Caki2 (cell line): ENCODE results near the gene GRK2. TPM values are rescaled to one million over a fixed set of nuclear protein-coding genes. Genes with fewer than 3 reads are reported as not detected.
"Not testable (repeated sequence)": the region's sequence is repeated elsewhere in the genome, so short reads cannot be mapped to it uniquely, and the experiment has no call there.

Experiments
- DNase-seq: peaks from one replicate; pipeline ENCODE4 v3.0.0-alpha.2; 2015; ENCODE audit warnings: low read depth
- in situ Hi-C: cut with HindIII; loops from 2 replicates; pipeline ENCODE4 v1.10.0; 2016; ENCODE audit warnings: low sequenced_read_pairs, low pct_unique_long_range_greater_than_20kb, mixed read lengths
- total RNA-seq: library from RNA; depleted of rRNA; stranded (reverse); fragments of >200 nt; shearing (Covaris generic); gene quantifications from 2 replicates; pipeline ENCODE4 v1.2.3, GENCODE V29; 2014; ENCODE audit warnings: low replicate concordance; rRNA removed

GRK2 gene
- total RNA-seq, 1 experiment from 2014 or later, result 37.1 TPM

DNA sequence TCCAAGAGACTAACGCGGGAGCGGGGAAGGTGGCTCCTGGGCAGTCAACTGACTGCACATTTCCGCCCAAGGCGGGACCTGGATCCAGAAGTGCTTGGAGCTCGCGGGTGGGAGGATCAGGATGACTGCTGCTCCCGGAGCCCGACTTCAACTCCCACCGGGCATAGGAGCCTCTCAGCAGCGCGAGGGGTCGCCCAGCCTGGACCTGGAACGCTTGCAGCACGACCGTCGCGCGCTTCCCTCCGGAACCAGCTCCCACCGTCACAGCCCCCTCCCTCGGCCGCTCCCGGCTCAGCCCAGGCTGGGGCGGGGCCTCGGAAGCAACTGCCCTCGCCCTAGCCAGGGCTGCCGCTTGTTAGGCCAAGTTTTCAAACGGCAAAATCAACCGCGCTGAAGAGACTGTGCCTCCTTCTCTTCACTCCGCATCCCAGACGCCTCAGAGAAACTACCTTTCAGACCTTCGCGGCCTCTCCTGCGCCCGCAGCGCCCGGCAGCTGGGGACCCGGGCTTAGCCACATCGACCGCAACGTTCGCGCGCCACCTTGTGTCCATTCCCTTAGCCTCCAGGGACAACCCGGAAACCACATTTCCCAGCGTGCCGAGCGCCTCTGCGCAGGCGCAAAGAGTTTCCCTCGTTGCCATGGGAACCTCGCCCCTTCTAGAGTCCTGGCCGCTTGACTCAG, 51.1 kb downstream of the GRK2 start:
- DNase-seq, result peak; percentile 92
- in situ Hi-C loops, result no loop called here

DNA sequence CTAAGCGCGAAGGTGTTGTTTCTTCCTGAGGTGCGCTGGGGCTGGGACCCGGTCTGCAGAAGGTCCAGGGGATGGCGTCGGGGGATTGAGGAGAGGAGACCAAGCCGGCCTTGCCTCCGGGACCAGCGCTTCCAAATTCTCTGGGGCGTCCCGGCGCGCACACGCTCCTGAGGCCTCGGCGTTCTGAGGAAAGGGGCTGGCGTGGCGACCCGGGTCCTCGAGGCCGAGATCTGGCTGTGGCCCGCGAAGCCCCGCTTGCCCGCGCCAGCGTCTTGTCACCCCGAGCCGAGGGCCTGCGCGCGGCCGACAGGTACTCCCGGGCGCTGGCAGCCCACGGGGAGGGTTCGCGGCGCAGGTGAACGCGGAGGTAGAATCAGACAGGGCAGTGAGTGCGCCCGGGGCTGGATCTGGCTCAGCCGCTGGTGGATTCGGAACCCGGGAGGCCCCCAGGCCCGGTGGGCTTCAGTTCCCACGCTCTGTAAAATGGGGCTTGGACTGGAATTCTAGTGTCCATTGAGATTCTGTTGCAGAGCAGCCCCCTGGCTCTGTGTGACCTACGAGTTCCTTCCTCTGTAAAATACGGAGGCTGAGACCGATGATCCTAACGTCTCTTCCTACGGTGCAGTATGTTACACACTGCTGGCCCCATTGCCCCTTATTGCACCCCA, 51.7 kb downstream of the GRK2 start:
- in situ Hi-C loops, result no loop called here
- DNase-seq, result no peak

DNA sequence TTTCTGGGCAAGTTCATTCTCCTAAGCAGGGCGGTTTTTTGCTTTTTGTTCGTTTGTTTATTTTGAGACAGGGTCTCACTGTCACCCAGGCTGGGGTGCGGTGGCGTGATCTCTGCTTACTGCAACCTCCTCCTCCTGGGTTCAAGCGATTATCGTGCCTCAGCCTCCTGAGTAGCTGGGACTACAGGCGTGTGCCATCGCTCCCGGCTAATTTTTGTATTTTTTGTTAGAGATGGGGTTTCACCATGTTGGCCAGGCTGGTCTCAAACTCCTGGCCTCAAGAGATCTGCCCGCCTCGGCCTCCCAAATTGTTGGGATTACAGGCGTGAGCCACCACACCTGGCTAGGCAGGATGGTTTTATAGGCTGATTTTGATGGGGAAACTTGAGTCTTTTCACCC, 52.6 kb downstream of the GRK2 start:
- DNase-seq, in situ Hi-C loops: not testable (repeated sequence)

DNA sequence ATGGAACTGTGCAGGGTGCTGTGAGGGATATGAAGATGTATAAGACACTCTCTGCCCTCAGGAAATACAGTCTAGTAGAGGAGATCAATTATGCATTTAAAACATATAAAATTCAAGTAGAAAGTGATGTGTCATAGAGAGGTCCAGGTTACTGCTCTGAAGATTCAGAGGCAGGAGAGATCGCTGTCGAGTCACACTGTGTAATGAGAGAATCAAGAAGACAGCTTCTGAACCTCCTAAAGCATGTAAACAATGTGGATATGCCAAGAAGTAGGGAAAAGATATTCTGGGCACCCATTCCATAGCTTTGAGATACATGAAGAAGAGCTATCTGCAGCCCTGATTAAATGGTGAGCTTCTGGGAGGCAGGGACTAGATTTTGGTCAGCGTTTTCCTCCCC, 53.7 kb downstream of the GRK2 start:
- in situ Hi-C loops, result no loop called here
- no peak for DNase-seq

DNA sequence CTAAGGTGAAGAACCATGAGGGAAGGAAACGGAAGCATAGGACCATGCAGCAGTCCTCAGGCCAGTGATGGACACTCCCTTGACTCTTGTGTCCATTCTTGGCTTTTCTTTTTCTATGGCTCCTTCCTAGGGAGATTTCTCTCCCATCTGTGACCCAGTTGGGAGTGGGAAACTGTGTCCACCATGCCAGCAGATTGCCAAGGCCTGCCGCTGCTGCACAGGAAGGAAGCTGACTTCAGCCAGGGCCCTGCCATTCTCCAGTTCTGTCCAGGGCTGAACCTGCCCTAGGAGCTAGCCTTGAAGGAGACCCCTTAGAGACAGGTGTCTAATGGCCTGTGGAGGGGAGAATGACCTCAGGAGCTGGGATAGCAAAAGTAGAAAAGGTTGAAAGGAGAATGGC, 54.4 kb downstream of the GRK2 start:
- no peak for DNase-seq
- in situ Hi-C loops, result no loop called here

DNA sequence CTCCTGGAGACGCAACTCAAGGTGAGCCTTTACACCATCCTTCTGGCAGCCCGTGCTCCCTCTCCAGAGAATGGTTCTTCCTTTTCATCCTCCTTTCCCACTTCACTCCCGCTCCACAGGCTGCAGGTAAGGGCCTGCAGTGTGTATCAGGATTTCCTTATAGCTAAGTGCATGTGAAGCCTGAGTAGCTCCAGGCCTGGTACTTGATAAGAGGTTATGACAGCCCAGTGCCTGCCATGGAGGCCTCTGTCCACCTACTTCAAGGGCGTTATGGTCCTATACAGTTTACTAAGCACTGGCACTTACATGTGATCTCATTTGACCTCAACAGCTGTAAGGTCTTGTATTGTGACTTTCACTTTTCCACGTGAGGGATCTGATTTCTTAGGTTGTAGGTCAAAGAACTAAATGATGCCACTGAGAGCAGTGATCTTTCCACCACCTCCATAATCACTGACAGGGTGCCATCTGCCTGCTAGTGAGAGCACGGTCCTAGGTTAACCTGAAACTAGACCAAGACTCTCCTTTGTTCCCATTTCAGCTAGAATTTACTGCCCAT, 55.1 kb downstream of the GRK2 start:
- in situ Hi-C loops, result no loop called here
- DNase-seq, result no peak

DNA sequence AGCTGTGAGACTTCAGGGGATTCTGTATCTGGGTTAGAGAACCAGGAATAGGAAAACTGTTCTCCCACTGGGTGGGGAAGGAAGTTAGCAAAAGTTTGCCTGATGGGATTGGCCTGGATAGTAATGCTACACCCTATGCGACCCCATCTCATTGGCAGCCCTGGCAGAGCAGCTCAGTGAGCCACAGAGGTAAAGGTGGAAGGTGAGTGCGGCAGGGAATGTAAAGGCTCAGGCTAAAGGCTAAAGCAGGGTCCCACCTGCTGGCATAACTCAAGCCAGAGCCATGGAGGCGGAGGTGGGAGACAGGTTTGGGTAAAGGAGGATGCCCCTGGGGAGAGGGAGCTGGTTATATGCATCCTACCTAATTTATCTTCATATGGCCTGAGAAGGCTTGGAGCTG, 55.8 kb downstream of the GRK2 start:
- in situ Hi-C loops, result no loop called here
- no peak for DNase-seq

DNA sequence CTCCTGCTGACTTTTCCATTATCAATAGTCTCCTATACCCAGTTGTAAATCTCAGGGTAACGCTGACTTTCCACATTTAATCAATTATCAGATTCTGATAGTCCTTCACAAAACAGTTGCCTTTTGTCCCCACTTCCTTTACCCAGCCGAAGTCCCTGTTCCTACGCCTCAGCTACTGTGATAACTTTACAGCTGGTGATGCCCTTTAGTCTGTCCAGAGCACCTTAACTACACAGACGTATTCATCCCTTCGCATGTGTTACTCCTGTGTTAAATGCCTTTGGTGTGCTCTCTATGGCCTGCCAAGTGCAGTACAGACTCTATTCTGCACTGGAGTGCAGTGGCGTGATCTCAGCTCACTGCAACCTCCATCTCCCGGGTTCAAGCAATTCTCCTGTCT, 57.3 kb downstream of the GRK2 start:
- DNase-seq, result no peak
- in situ Hi-C loops, result no loop called here

DNA sequence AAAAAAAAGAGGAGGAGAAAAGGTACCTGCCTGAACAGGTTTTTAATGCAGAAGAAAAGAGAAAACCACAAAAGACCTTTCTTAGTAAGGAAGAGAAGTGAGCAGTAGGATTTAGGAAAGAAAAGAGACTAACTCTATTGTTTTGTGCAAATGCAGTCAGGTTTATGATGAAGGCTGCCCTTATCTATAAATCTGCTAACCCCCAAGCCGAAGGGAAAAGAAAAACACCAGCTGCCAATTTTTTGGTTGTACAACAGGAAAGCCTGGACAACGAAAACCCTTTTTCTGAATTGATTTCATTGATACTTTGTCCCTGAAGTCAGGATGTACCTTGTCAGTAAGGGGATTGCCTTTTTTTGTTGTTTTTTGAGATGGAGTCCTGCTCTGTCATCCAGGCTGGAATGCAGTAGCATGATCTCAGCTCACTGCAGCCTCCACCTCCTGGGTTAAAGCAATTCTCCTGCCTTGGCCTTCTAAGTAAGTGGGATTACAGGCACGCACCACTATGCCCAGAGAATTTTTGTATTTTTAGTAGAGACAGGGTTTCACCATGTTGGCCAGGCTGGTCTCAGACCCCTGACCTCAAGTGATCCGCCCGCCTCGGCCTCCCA, 65.9 kb downstream of the GRK2 start:
- in situ Hi-C loops, result no loop called here
- no peak for DNase-seq

Other genes with a start within 250 kb of the GRK2 start
- gene SYT12, start 243.3 kb upstream of the GRK2 start, total RNA-seq, result 0.03 TPM in 1 of 2 replicates, not detected in the other
- 4.1 and 5.6 TPM in 2 replicates for gene RHOD, start 209.6 kb upstream of the GRK2 start, total RNA-seq
- gene KDM2A, start 147.2 kb upstream of the GRK2 start, total RNA-seq, result 9.2 and 14.8 TPM in 2 replicates
- 11.7 and 22.5 TPM in 2 replicates for gene ANKRD13D, start 22.8 kb downstream of the GRK2 start, total RNA-seq
- gene SSH3, start 37.1 kb downstream of the GRK2 start, total RNA-seq, result 16.3 and 50.6 TPM in 2 replicates
- 26.7 and 38.5 TPM in 2 replicates for gene POLD4, start 87.1 kb downstream of the GRK2 start, total RNA-seq
- 6.5 and 13.4 TPM in 2 replicates for gene CLCF1, start 107.1 kb downstream of the GRK2 start, total RNA-seq
- 24.4 and 26.6 TPM in 2 replicates for gene RAD9A, start 125.5 kb downstream of the GRK2 start, total RNA-seq
- gene PPP1CA, start 135.4 kb downstream of the GRK2 start, total RNA-seq, result 251 and 260 TPM in 2 replicates
- gene TBC1D10C, start 137.6 kb downstream of the GRK2 start, total RNA-seq, result 1.6 TPM in 1 of 2 replicates, not detected in the other
- gene CARNS1, start 149.2 kb downstream of the GRK2 start, total RNA-seq, result 0.03 TPM in 1 of 2 replicates, not detected in the other
- 42.9 and 46.6 TPM in 2 replicates for gene RPS6KB2, start 162.0 kb downstream of the GRK2 start, total RNA-seq
- not detected in 2 replicates for gene PTPRCAP, start 171.2 kb downstream of the GRK2 start, total RNA-seq
- gene CORO1B, start 177.0 kb downstream of the GRK2 start, total RNA-seq, result 128 and 140 TPM in 2 replicates
- not detected in 2 replicates for gene GPR152, start 186.3 kb downstream of the GRK2 start, total RNA-seq
- 1.6 and 10.8 TPM in 2 replicates for gene CABP4, start 188.9 kb downstream of the GRK2 start, total RNA-seq
- 99.8 and 100 TPM in 2 replicates for gene TMEM134, start 202.8 kb downstream of the GRK2 start, total RNA-seq
- 91.4 and 117 TPM in 2 replicates for gene AIP, start 216.6 kb downstream of the GRK2 start, total RNA-seq
- 43.8 and 48.4 TPM in 2 replicates for gene PITPNM1, start 238.9 kb downstream of the GRK2 start, total RNA-seq
- gene CDK2AP2, start 241.7 kb downstream of the GRK2 start, total RNA-seq, result 43.6 and 56.9 TPM in 2 replicates